GM12872 (cell line): Measurements from ENCODE around the gene NDUFA12.

ENCODE experiments used
- TF ChIP-seq, protein P1 (sequence below): IDR thresholded peaks from 3 replicates; pipeline ENCODE4 v1.5.1; 2011; ENCODE audit warnings: low read depth, mild to moderate bottlenecking, low read length, moderate library complexity; ENCODE audit not compliant: insufficient read depth

The NDUFA12 gene

DNA sequence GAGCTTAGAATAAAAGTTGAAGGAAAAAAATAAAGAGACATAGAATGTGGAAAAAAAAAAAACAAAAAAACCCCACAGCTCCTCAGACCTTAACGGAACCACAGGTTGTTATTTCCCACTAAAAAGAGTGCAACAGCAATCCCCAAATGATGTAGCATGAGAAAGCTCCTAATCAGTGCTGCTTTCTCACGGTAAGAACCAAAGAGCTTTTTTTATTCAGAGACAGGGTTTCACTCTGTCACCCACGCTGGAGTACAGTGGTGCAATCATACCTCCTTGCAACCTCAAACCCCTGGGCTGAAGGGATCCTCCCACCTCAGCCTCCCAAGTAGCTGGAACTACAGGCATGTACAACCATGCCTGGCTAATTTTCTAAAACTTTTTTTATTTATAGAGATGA lies 13.3 kb downstream of the NDUFA12 start:
- TF ChIP-seq, protein P1, sequence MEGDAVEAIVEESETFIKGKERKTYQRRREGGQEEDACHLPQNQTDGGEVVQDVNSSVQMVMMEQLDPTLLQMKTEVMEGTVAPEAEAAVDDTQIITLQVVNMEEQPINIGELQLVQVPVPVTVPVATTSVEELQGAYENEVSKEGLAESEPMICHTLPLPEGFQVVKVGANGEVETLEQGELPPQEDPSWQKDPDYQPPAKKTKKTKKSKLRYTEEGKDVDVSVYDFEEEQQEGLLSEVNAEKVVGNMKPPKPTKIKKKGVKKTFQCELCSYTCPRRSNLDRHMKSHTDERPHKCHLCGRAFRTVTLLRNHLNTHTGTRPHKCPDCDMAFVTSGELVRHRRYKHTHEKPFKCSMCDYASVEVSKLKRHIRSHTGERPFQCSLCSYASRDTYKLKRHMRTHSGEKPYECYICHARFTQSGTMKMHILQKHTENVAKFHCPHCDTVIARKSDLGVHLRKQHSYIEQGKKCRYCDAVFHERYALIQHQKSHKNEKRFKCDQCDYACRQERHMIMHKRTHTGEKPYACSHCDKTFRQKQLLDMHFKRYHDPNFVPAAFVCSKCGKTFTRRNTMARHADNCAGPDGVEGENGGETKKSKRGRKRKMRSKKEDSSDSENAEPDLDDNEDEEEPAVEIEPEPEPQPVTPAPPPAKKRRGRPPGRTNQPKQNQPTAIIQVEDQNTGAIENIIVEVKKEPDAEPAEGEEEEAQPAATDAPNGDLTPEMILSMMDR: no peak

DNA sequence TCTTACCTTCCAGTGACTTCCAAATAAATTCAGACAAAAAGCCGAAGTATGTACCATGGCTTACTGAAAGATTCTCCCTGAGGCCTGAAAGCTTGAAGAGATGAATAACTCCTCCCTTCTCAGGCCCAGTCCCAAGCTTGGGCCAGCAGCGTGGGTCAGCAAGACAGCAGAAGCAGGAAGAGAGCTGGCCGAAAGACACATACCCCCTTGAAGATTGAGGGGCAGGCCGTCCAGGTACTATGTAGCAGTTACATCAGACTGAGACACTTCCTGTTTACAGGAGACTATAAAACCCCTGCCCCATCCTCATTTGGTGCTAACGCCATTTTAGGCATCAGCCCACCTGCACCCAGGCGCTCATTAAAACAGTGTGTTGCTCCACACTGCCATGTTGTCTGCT lies 15.0 kb downstream of the NDUFA12 start:
- TF ChIP-seq, protein P1: no peak

DNA sequence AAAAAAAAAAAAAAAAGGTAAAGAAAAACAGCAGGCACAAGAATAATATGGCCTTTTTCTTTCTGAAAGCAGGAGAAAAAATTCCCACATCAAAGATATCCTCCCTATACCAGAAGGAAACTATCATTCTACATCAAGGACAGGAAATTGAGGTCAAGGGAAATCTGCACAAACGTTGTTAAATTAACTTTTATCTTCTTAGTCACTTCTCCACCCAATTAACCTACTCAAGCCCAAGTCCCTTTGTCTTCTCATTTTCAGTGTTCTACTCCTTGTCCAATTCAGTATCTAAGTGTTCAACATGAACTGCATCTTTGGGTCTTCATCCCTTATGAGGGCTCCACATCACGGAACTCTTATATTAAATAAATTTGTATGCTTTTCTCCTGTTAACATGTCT lies 15.7 kb downstream of the NDUFA12 start:
- TF ChIP-seq, protein P1: no peak

DNA sequence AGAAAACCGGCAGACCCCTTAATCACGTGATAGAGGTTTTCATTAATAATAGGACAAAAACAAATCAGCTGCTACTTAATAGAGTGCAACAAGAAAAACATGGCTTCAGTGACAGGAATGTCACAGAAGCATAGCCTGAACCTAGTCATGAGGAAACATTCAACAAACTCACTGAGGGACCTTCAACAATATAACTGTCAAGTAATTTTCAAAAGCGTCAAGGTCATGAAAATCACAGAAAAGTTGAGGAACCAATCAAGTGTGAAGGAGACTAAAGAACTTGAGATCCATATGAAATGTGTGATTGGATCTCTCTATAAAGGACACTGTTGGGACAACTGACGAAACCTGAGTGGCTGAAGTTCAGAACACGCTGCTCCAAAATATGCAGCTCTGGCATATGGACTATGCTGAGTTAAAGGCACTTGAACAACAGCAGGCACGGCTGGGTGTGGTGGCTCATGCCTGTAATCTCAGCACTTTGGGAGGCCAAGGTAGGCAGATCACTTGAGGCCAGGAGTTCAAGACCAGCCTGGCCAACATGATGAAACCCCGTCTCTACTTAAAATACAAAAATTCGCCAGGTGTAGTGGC lies 16.3 kb downstream of the NDUFA12 start:
- TF ChIP-seq, protein P1: no peak

DNA sequence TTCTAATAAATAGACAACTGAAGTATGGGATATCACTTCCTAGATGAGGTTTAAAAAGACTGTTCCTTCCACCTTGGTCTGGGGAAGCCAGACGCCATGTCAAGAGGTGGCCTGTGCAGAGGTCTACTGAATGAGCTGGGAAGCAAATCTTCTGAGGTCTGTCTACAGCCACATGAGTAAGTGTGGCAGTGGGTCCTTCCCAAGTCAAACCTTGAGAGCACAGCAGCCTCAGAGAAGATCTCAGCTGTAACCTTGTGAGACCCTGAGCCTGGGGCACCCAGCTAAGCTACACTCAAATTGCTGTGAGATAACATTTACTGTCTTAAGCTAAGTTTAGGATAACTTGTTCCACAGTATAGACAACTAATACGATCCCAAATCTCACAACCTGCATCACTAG lies 20.2 kb downstream of the NDUFA12 start:
- TF ChIP-seq, protein P1: no peak

DNA sequence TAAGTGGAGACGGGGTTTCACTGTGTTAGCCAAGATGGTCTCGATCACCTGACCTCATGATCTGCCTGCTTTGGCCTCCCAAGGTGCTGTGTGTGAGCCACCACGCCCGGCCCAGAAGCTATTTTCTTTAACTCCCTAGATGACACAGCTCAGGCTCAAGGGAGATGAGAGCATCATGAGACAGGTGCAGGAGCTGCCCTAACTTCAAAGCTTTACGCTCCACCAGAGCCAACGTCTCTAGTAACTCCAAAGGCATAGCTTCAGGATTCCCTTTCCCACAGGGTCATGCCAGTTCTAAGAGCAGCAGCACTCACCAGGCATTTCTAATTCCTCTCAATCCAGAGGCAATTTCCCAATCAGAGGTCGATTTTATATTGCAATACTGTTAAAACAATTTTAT lies 21.0 kb downstream of the NDUFA12 start:
- TF ChIP-seq, protein P1: no peak

DNA sequence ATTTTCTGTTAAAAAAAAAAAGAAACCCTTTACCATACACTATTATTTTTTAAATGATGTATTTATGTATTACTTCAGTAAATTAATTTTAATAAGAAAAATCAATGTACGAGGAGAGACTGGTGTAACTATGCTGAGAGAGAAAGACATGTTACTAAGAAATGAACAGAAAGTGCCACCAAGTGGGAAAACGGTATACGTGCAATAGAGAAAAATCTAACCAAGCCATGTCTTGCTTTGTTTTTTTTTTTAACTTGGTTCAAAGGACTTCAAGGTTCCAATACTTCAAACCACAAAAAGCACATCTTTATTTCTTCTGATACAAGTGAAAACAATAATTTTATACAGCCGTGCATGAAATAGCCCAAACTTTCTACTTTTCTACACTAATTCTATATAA lies 22.9 kb downstream of the NDUFA12 start:
- TF ChIP-seq, protein P1: peak; percentile 21; the same call in 1 of the 3 replicates
